BJ (cell line): Measurements from ENCODE around the gene CLNK. TPM values are rescaled to one million over a fixed set of nuclear protein-coding genes. Genes with fewer than 3 reads are reported as not detected.

ENCODE experiments used
- CTCF ChIA-PET: fragments of 350-600 bp; formaldehyde crosslinking; extraction: SDS; loops from one replicate; lab custom pipeline; 2021; ENCODE audit warnings: antibody characterized with exemption, inconsistent platforms; lab: Yijun Ruan, JAX
- POLR2A ChIA-PET: fragments of 300-600 bp; sonication (Branson Sonifier 250); formaldehyde crosslinking; extraction: SDS; loops from one replicate; lab custom pipeline; 2021; ENCODE audit warnings: antibody characterized with exemption; lab: Charles Lee
- DNase-seq: peaks from one replicate; pipeline ENCODE4 v3.0.0-alpha.2; 2011; ENCODE audit warnings: low read depth
- H3K27me3 ChIP-seq: 2 replicates; pipeline ENCODE4 v1.6.0; 2011; ENCODE audit warnings: low read length; ENCODE audit not compliant: control insufficient read depth, insufficient read depth
- H3K36me3 ChIP-seq: 2 replicates; pipeline ENCODE4 v1.5.1; 2011; ENCODE audit warnings: low read length; ENCODE audit not compliant: control insufficient read depth, insufficient read depth
- H3K4me3 ChIP-seq: 2 replicates; pipeline ENCODE4 v1.5.1; 2011; ENCODE audit warnings: low read depth, mild to moderate bottlenecking, control low read depth, low read length
- polyA plus RNA-seq: library from polyadenylated mRNA; depleted of rRNA; stranded (reverse); fragments of >200 nt; gene quantifications from 2 replicates; pipeline ENCODE4 v1.2.3, GENCODE V29; 2011
- TF ChIP-seq, protein P1 (sequence below): IDR thresholded peaks from 2 replicates; pipeline ENCODE4 v1.5.1; 2011; ENCODE audit warnings: low read depth, mild to moderate bottlenecking, control low read depth, inconsistent platforms, low read length, moderate library complexity; ENCODE audit not compliant: insufficient read depth

CLNK gene
- polyA plus RNA-seq, 1 experiment, result not detected

DNA sequence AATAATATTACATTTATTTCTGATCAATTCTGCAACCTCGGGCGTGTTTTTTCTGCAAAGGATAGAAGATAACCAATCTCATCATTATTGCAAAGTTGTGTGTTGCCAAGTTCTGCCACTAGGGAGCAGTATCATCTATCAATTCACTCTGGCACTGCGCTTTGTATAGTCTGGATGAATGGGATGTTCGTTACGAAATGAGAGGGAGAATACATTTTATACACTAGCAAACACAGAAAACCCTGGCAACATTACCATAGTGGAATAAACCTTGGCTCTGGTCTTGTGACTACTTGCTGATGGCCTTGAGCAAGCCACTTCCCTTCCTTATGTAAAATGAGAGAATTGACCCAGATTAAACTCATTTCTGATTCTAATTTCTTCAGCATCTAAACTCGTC is 129.9 kb downstream of the CLNK start:
- TF ChIP-seq, protein P1, sequence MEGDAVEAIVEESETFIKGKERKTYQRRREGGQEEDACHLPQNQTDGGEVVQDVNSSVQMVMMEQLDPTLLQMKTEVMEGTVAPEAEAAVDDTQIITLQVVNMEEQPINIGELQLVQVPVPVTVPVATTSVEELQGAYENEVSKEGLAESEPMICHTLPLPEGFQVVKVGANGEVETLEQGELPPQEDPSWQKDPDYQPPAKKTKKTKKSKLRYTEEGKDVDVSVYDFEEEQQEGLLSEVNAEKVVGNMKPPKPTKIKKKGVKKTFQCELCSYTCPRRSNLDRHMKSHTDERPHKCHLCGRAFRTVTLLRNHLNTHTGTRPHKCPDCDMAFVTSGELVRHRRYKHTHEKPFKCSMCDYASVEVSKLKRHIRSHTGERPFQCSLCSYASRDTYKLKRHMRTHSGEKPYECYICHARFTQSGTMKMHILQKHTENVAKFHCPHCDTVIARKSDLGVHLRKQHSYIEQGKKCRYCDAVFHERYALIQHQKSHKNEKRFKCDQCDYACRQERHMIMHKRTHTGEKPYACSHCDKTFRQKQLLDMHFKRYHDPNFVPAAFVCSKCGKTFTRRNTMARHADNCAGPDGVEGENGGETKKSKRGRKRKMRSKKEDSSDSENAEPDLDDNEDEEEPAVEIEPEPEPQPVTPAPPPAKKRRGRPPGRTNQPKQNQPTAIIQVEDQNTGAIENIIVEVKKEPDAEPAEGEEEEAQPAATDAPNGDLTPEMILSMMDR, result peak; percentile 78
- no peaks in the 10 kb centered on the region for H3K27me3 ChIP-seq
- no peaks in the 10 kb centered on the region for H3K36me3 ChIP-seq
- ChIA-PET POLR2A (no interaction called here), CTCF (interaction anchor here (0.6 to 7.1 kb wide), 5 partner anchors 10 to 397 kb away, joined by 3 to 65 read pairs (median 6); no protein-coding TSS in a partner anchor)
- no peak for DNase-seq
- no peak overlapping the region for H3K4me3 ChIP-seq

DNA sequence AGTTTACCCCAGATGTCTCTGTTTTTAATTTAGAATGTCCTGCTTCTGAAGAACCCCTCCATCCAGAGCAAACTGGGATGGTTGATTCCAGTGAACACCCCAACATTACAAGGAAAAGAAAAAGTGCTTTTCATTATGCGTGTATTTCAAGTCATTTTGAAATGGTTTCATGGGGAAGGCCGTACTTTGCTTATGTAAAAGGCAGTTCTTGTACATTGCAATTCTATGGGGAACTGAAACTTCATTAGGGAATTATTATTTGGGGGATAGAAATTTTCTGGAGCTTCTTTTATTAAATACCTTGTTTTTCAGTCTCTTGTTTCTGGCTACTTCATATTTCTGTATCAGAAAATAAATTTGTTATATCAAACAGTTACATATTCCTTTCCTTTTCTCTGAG is 130.4 kb downstream of the CLNK start:
- ChIA-PET POLR2A (no interaction called here), CTCF (interaction anchor here (0.7 to 7.1 kb wide), 5 partner anchors 9 to 397 kb away, joined by 3 to 65 read pairs (median 4); no protein-coding TSS in a partner anchor)
- Histone ChIP-seq H3K36me3 (no peaks in the 10 kb centered on the region), H3K27me3 (no peaks in the 10 kb centered on the region), H3K4me3 (no peak overlapping the region)
- TF ChIP-seq, protein P1, result no peak
- DNase-seq, result no peak

DNA sequence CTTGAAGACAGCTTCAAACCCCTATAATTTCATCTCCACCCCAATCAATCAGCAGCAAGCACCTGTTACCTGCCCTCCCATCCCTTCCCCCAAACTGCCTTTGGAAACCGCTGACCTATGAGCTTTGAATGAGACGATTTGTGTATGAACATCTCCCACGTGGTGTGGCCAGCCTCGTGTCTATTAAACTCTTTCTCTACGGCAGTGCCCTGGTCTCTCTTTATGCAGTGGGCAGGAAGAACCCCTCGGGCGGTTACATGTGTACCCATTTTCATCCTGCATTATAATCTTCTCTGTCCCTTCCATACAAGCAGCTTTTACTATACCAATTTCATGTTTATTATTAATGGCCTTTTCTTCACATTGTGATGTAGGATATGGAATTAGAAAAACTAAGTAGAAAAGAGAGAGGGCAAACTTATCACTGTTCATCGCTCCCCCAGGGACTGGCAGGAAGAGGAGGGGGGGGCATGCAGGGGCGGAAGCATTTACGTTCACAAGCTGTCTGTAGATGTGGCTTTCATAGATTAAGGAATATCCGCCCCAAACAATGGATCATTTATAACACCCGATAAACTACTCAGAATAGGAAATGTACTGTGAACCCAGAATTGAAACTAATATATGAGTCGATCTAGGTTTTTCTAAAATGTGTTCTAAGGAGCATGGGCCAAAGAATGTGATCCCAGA is 131.8 kb downstream of the CLNK start:
- DNase-seq, result no peak
- Histone ChIP-seq H3K36me3 (no peaks in the 10 kb centered on the region), H3K27me3 (no peaks in the 10 kb centered on the region; the same call in 1 of the 2 replicates), H3K4me3 (no peak overlapping the region)
- CTCF ChIA-PET, result interaction anchor here (1.8 to 7.1 kb wide), 2 partner anchors 391 to 395 kb away, joined by 8 to 65 read pairs; no protein-coding TSS in a partner anchor
- TF ChIP-seq, protein P1, result no peak
- POLR2A ChIA-PET, result no interaction called here

DNA sequence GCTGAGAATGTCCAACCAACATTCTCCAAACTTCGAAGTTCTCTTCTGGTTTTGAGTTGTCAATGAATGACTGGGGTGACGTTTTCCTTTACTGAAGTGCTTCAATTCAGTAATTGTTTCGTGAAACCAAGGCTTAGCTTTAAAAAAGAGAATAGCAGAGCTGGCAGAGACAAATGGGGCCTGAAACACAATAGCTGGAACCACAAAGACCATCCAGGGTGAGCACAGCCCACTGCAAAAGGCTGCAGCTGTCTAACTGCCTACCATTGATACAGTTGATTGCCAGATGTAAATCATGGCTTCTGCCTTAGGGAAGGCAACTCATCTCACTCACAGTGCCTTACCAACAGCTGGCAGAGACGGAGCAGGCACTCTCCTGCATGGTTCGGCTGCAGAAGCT is 148.7 kb downstream of the CLNK start:
- no peak for DNase-seq
- H3K4me3 ChIP-seq, result no peak overlapping the region
- POLR2A ChIA-PET, result no interaction called here
- CTCF ChIA-PET, result interaction anchor here (0.5 to 5.4 kb wide), 4 partner anchors 10 to 377 kb away, joined by 3 to 73 read pairs (median 18); no protein-coding TSS in a partner anchor
- H3K27me3 ChIP-seq, result peaks cover 3% of the 10 kb centered on the region; the same call in 1 of the 2 replicates
- TF ChIP-seq, protein P1, result no peak
- H3K36me3 ChIP-seq, result no peaks in the 10 kb centered on the region

DNA sequence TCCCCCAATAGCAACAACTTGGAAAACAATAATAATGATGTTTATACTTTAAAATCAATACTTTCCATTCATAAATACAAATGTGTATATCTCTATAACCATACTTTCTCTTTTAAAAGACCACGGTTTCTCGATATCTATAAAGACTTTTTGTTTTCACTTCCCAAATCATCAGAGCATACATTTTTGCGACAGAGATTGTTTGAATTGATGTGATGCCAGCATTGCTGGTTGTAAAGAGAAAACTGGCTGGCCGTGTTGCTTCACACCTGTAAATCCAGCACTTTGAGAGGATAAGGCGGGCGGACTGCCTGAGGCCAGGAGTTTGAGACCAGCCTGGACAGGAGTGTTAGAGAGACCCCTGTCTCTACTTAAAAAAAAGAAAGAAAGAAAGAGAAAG is 149.7 kb downstream of the CLNK start:
- H3K27me3 ChIP-seq, result peaks cover 3% of the 10 kb centered on the region; the same call in 1 of the 2 replicates
- TF ChIP-seq, protein P1, result no peak
- ChIA-PET POLR2A (no interaction called here), CTCF (interaction anchor here (1.3 to 5.4 kb wide), 2 partner anchors 370 to 376 kb away, joined by 4 to 73 read pairs; no protein-coding TSS in a partner anchor)
- no peak for DNase-seq
- H3K36me3 ChIP-seq, result no peaks in the 10 kb centered on the region
- H3K4me3 ChIP-seq, result no peak overlapping the region
